ENCODE measurements around the gene FAM169A. TPM values are rescaled to one million over a fixed set of nuclear protein-coding genes. Genes with fewer than 3 reads are reported as not detected.

The FAM169A gene
- total RNA-seq, 1 experiment from 2014 or later = 63.1 TPM

- no peak overlapping the region for H3K4me3 Mint-ChIP-seq
- no peak overlapping the region for H2AK5ac ChIP-seq (ENCODE audit: insufficient read length, low read length)
- peaks cover 0 to 7% (median 0%) of the 10 kb centered on the region in 3 experiments; a peak in 3 of 7 replicates for H3K36me3 Mint-ChIP-seq (ENCODE audit: insufficient read depth in 1 of 3, low read depth in 3 of 3)
- H2BK20ac ChIP-seq (ENCODE audit: low read depth, low read length, poor library complexity, severe bottlenecking) = no peak overlapping the region
- H2BK5ac ChIP-seq (ENCODE audit: insufficient read length, low read length) = no peak overlapping the region
- H4K20me1 ChIP-seq (ENCODE audit: control insufficient read depth, insufficient read depth, insufficient read length) = no peaks in the 10 kb centered on the region
- no peak overlapping the region for H4K8ac ChIP-seq (replicated peaks; ENCODE audit: insufficient read length, low read depth, low read length)
- no peak overlapping the region for H2AFZ ChIP-seq (ENCODE audit: low read length)
- H3K23ac ChIP-seq (ENCODE audit: insufficient read length, low read depth, low read length) = no peak overlapping the region
- H3K4me2 ChIP-seq (ENCODE audit: insufficient read depth, insufficient read length, low read length) = no peak overlapping the region
- H3K14ac ChIP-seq (ENCODE audit: insufficient read depth, low read length) = no peak overlapping the region
- H3K56ac ChIP-seq (ENCODE audit: insufficient read length, low read depth, low read length) = no peak overlapping the region
- H3K79me2 ChIP-seq (ENCODE audit: insufficient read depth, low read length) = no peaks in the 10 kb centered on the region
- H2BK12ac ChIP-seq (ENCODE audit: insufficient read length, low read depth, low read length) = no peak overlapping the region
- no peaks in the 10 kb centered on the region for H3K79me1 ChIP-seq (ENCODE audit: insufficient read depth, low read depth, low read length, poor library complexity, severe bottlenecking)
- H3K9me3 Mint-ChIP-seq = peaks cover 0 to 13% of the 10 kb centered on the region in 2 experiments; a peak in 3 of 5 replicates
- no peak overlapping the region for H2BK15ac ChIP-seq (ENCODE audit: low read depth, low read length)
- no peak overlapping the region for H4K91ac ChIP-seq (ENCODE audit: insufficient read length, low read depth, low read length)
- WGBS (ENCODE audit: extremely low coverage, insufficient read length, low lambda C conversion rate) = no CpG with 5 or more reads among the region's 4 CpGs
- peaks cover 13 to 18% of the 10 kb centered on the region in 2 experiments for H3K4me1 Mint-ChIP-seq
- DNase-seq = no peak
- H3K27me3 Mint-ChIP-seq (ENCODE audit: low read depth) = no peaks in the 10 kb centered on the region; the same call in 1 of the 2 replicates
- TF ChIP-seq CTCF (conservative IDR thresholded peaks at IDR 0.05) = no peak
- no peak overlapping the region for H3K18ac ChIP-seq (ENCODE audit: insufficient read length, low read depth, low read length)
- no peaks in the 10 kb centered on the region for H3K9me3 ChIP-seq (ENCODE audit: control insufficient read depth, low read depth, low read length)
- no peak overlapping the region for H2BK120ac ChIP-seq (ENCODE audit: low read depth, low read length, poor library complexity, severe bottlenecking)
- H3K27ac ChIP-seq (ENCODE audit: insufficient read length, low read depth, low read length) = no peak overlapping the region
- no peaks in the 10 kb centered on the region for H3K27me3 ChIP-seq (ENCODE audit: insufficient read depth, low read length)
- H3K23me2 ChIP-seq (ENCODE audit: insufficient read length, low read depth, low read length, poor library complexity, severe bottlenecking) = no peaks in the 10 kb centered on the region
- no peak overlapping the region for H3K4ac ChIP-seq (ENCODE audit: low read depth, low read length)
- no peak overlapping the region for H3T11ph ChIP-seq (ENCODE audit: low read length)
- peak overlapping the region in 2 of 3 experiments; percentile 58 to 75; a peak in 2 of 7 replicates for H3K27ac Mint-ChIP-seq
- H3K9ac ChIP-seq (ENCODE audit: extremely low read depth, insufficient read length, low read length) = no peak overlapping the region
- H3K4me1 ChIP-seq (ENCODE audit: insufficient read depth, low read length) = no peaks in the 10 kb centered on the region
- no peak overlapping the region for H4K5ac ChIP-seq (ENCODE audit: insufficient read length, low read depth, low read length)
Observed at GRCh38 chr5:74877624-74878304, 11.6 kb upstream of the FAM169A start.
